Endothelial cell of umbilical vein (primary cell): ENCODE data around the gene ELMO1. TPM values are rescaled to one million over a fixed set of nuclear protein-coding genes. Genes with fewer than 3 reads are reported as not detected.

Experiments
- BruUV-seq: library from RNA; stranded (reverse); fragments of 400-500 nt; replicated peaks from 2 replicates; lab custom pipeline; 2021; lab: Mats Ljungman, UMichigan
- CTCF ChIA-PET: fragments of 300-600, 350-600 bp; sonication (Branson Sonifier 250); formaldehyde crosslinking; loops from one replicate; lab custom pipeline; 2021; ENCODE audit warnings: antibody characterized with exemption, inconsistent platforms; lab: Charles Lee
- POLR2A ChIA-PET: fragments of 300-600, 350-600 bp; sonication (Branson Sonifier 250); formaldehyde crosslinking; loops from one replicate; lab custom pipeline; 2021; ENCODE audit warnings: antibody characterized with exemption, inconsistent platforms; lab: Charles Lee
- DNase-seq: peaks from one replicate; pipeline ENCODE4 v3.0.0-alpha.2; 2011; ENCODE audit warnings: low read depth, low spot score
- FAIRE-seq: peaks from 2 replicates; lab custom pipeline; 2011; peaks lifted over from hg19 to GRCh38; lab: Jason Lieb, UNC
- H2AFZ ChIP-seq: 2 replicates; pipeline ENCODE4 v1.6.0; 2012; ENCODE audit warnings: low read depth, low read length, control low read depth, inconsistent platforms
- H3K27ac ChIP-seq: 2 replicates; pipeline ENCODE4 v1.5.1; 2011; ENCODE audit warnings: low read depth, mild to moderate bottlenecking, control low read depth, low read length, moderate library complexity; ENCODE audit not compliant: insufficient read depth
- H3K27me3 ChIP-seq, 2 experiments: 2 replicates each; pipeline versions ENCODE4 v1.6.0 to v1.6.1; 2011; ENCODE audit warnings: low read length in 2 of 2, mixed read lengths in 1 of 2; ENCODE audit not compliant: control insufficient read depth in 2 of 2, insufficient read depth in 2 of 2
- H3K36me3 ChIP-seq, 2 experiments: 2 replicates in 1 of 2; 3 replicates in 1 of 2; pipeline ENCODE4 v1.5.1; 2011; ENCODE audit warnings: low read length in 2 of 2, mild to moderate bottlenecking in 1 of 2, moderate library complexity in 1 of 2; ENCODE audit not compliant: control insufficient read depth in 2 of 2, insufficient read depth in 2 of 2; ENCODE audit errors: extremely low read depth in 1 of 2
- H3K4me1 ChIP-seq: 3 replicates; pipeline ENCODE4 v1.5.1; 2011; ENCODE audit warnings: mild to moderate bottlenecking, low read length; ENCODE audit not compliant: control insufficient read depth, insufficient read depth; ENCODE audit errors: extremely low read depth
- H3K4me2 ChIP-seq: 2 replicates; pipeline ENCODE4 v1.6.1; 2011; ENCODE audit warnings: low read length, control low read depth, mixed read lengths; ENCODE audit not compliant: insufficient read depth
- H3K4me3 ChIP-seq, 3 experiments: fragments of 200-600 bp in 1 of 3; sonication (generic), shearing (Covaris generic) in 1 of 3; replicated peaks in 1 of 3; 2 replicates each; pipeline ENCODE4 v1.5.1; 2011 to 2016; ENCODE audit warnings: control low read depth in 3 of 3, low read length in 3 of 3, mild to moderate bottlenecking in 2 of 3, inconsistent platforms in 1 of 3, low read depth in 1 of 3, moderate library complexity in 1 of 3; ENCODE audit not compliant: insufficient read depth in 1 of 3
- H3K79me2 ChIP-seq: 2 replicates; pipeline ENCODE4 v1.6.0; 2012; ENCODE audit warnings: low read length, inconsistent platforms; ENCODE audit not compliant: control insufficient read depth, insufficient read depth
- H3K9ac ChIP-seq: replicated peaks from 2 replicates; pipeline ENCODE3; 2011; ENCODE audit warnings: low read length, control low read depth; ENCODE audit not compliant: insufficient read depth; ENCODE audit errors: extremely low read depth
- H3K9me1 ChIP-seq: replicated peaks from 3 replicates; pipeline ENCODE4 v1.6.0; 2011; ENCODE audit warnings: mild to moderate bottlenecking, low read length; ENCODE audit not compliant: control insufficient read depth, insufficient read depth; ENCODE audit errors: extremely low read depth
- H3K9me3 ChIP-seq: replicated peaks from 2 replicates; pipeline ENCODE4 v1.5.1; 2012; ENCODE audit warnings: low read length, inconsistent platforms; ENCODE audit not compliant: control insufficient read depth, insufficient read depth
- H4K20me1 ChIP-seq: replicated peaks from 2 replicates; pipeline ENCODE3; 2011; ENCODE audit warnings: mild to moderate bottlenecking, low read length; ENCODE audit not compliant: control insufficient read depth, insufficient read depth; ENCODE audit errors: extremely low read depth
- CTCF ChIP-seq, 2 donors: IDR thresholded peaks; 1 replicate in 1 of 2; 2 replicates in 1 of 2; pipeline ENCODE4 v1.5.1; 2011; ENCODE audit warnings: low read length in 2 of 2, mild to moderate bottlenecking in 2 of 2, moderate library complexity in 2 of 2, control low read depth in 1 of 2, inconsistent platforms in 1 of 2, low read depth in 1 of 2; ENCODE audit not compliant: insufficient read depth in 1 of 2; ENCODE audit errors: extremely low read depth in 1 of 2
- EZH2 ChIP-seq: IDR thresholded peaks from 2 replicates; pipeline ENCODE4 v1.6.1; 2012; ENCODE audit warnings: borderline replicate concordance, low read depth, mild to moderate bottlenecking, moderate library complexity, low read length, inconsistent platforms; ENCODE audit not compliant: severe bottlenecking
- FOS ChIP-seq: IDR thresholded peaks from 2 replicates; pipeline ENCODE4 v1.6.1; 2011; ENCODE audit warnings: mild to moderate bottlenecking, low read length, moderate library complexity, borderline replicate concordance; ENCODE audit not compliant: insufficient read depth
- GATA2 ChIP-seq: IDR thresholded peaks from 2 replicates; pipeline ENCODE4 v1.7.0; 2011; ENCODE audit warnings: low read depth, mild to moderate bottlenecking, moderate library complexity, mixed read lengths, low read length; ENCODE audit not compliant: insufficient read length, insufficient read depth
- JUN ChIP-seq: IDR thresholded peaks from 2 replicates; pipeline ENCODE4 v1.6.1; 2011; ENCODE audit warnings: borderline replicate concordance, low read depth; ENCODE audit not compliant: insufficient read length, insufficient read depth
- MAX ChIP-seq: IDR thresholded peaks from 2 replicates; pipeline ENCODE4 v1.6.1; 2011; ENCODE audit not compliant: insufficient read depth, insufficient read length
- MYC ChIP-seq: IDR thresholded peaks from one replicate; pipeline ENCODE4 v1.6.1; 2011; ENCODE audit warnings: mild to moderate bottlenecking, low read depth, low read length
- POLR2A ChIP-seq: IDR thresholded peaks from 2 replicates; pipeline ENCODE4 v1.6.1; 2012; ENCODE audit warnings: low read depth, mild to moderate bottlenecking, control low read depth, low read length
- POLR2AphosphoS5 ChIP-seq: IDR thresholded peaks from 2 replicates; pipeline ENCODE4 v1.6.1; 2012; ENCODE audit warnings: low read depth, mild to moderate bottlenecking, control low read depth, low read length, moderate library complexity; ENCODE audit not compliant: insufficient read depth
- dilution Hi-C: fragments of 300-500 bp; cut with MboI; formaldehyde crosslinking; loops from one replicate; pipeline ENCODE4 v1.15.0; 2019; ENCODE audit warnings: low sequenced_read_pairs; ENCODE audit not compliant: extremely low pct_ligation_motif_present
- intact Hi-C: fragments of 100-400 bp; cut with micrococcal nuclease; formaldehyde crosslinking; loops from one replicate; pipeline ENCODE4 v1.10.0; 2022
- polyA plus RNA-seq, 4 experiments: library from polyadenylated mRNA; depleted of rRNA in 3 of 4; stranded (reverse) in 3 of 4; unstranded in 1 of 4; fragments of >200 nt; gene quantifications; 2 replicates each; pipeline versions ENCODE4 v1.2.1 to v1.2.3, GENCODE V29; 2011 to 2012; ENCODE audit warnings: missing spikeins in 1 of 4
- total RNA-seq: library from RNA; stranded (reverse); gene quantifications from 2 replicates; pipeline ENCODE4 v1.2.3, GENCODE V29; 2021

ELMO1 gene
- total and polyA plus RNA-seq, 2 donors (not counting 3 experiments of a cell fraction or from before 2014, with no cell fraction given): 17.0 to 30.6 TPM

- TF ChIP-seq GATA2 (no peak), POLR2A (no peak), MAX (no peak), JUN (no peak), MYC (no peak), CTCF (IDR thresholded peaks at IDR 0.05; ENCODE audit: extremely low read depth in 1 of 2, insufficient read depth in 1 of 2, low read depth in 1 of 2, low read length in 2 of 2) (no peak), FOS (no peak), EZH2 (no peak), POLR2AphosphoS5 (no peak)
- no peaks in the 10 kb centered on the region for H3K36me3 ChIP-seq
- intact Hi-C loops: no loop called here
- no peak overlapping the region for H3K4me2 ChIP-seq
- H3K9ac ChIP-seq: no peak overlapping the region
- no peak overlapping the region for H3K27ac ChIP-seq
- no peaks in the 10 kb centered on the region for H3K9me3 ChIP-seq
- POLR2A ChIA-PET: interaction anchor here (0.6 kb wide), 1 partner anchor 75 kb away, joined by 5 read pairs; no protein-coding TSS in a partner anchor
- CTCF ChIA-PET: interaction anchor here (1.0 to 1.3 kb wide), 2 partner anchors 14 to 269 kb away, joined by 3 read pairs; no protein-coding TSS in a partner anchor
- H3K4me3 ChIP-seq: no peak overlapping the region
- no peaks in the 10 kb centered on the region for H3K9me1 ChIP-seq
- H2AFZ ChIP-seq: no peak overlapping the region
- no peaks in the 10 kb centered on the region for H3K79me2 ChIP-seq
- FAIRE-seq: no peak
- H3K4me1 ChIP-seq: no peaks in the 10 kb centered on the region
- dilution Hi-C loops: no loop called here
- no peaks in the 10 kb centered on the region for H4K20me1 ChIP-seq
- no TSS peak for BruUV-seq
- H3K27me3 ChIP-seq: no peaks in the 10 kb centered on the region
- no peak for DNase-seq
Measured at GRCh38 chr7:36929791-36930190, 518.9 kb downstream of the ELMO1 start.
